GM13976 (cell line): ENCODE measurements around the gene NASP.
A peak's percentile ranks its signal among the peaks of the same experiment; 100 is the strongest.
"Not testable (repeated sequence)": the region's sequence is repeated elsewhere in the genome, so short reads cannot be mapped to it uniquely, and the experiment has no call there.

Experiments
- DNase-seq: peaks from one replicate; pipeline ENCODE4 v3.0.0; 2012; ENCODE audit warnings: low spot score
- CTCF ChIP-seq: IDR thresholded peaks from 2 replicates; pipeline ENCODE4 v1.5.1; 2012; ENCODE audit warnings: borderline replicate concordance, mild to moderate bottlenecking; ENCODE audit not compliant: insufficient read depth; ENCODE audit errors: extremely low read depth, missing control alignments, control extremely low read depth
- in situ Hi-C: fragments of 300-500 bp; cut with MboI; formaldehyde crosslinking; loops from one replicate; pipeline ENCODE4 v1.12.0; 2022; ENCODE audit warnings: low sequenced_read_pairs, mixed read lengths, inconsistent platforms; ENCODE audit not compliant: unreplicated experiment

The NASP gene

GRCh38 chr1:45584351-45585109 lies 689 bp downstream of the NASP start:
- peak; percentile 92 for DNase-seq
- TF ChIP-seq CTCF: no peak
- in situ Hi-C loops: loop anchor here (10.0 kb wide), 1 partner anchor 220 kb away; no protein-coding TSS in a partner anchor

- no peak for TF ChIP-seq CTCF
- in situ Hi-C loops: loop anchor here (10.0 kb wide), 1 partner anchor 220 kb away; no protein-coding TSS in a partner anchor
- no peak for DNase-seq
These were observed 1.2 kb downstream of the NASP start for GRCh38 chr1:45585110-45585426.

- in situ Hi-C loops: loop anchor here (10.0 kb wide), 1 partner anchor 221 kb away; no protein-coding TSS in a partner anchor
- TF ChIP-seq CTCF: no peak
- DNase-seq: no peak
These were observed 1.7 kb downstream of the NASP start for GRCh38 chr1:45585496-45586075.

GRCh38 chr1:45586769-45587168 lies 2.9 kb downstream of the NASP start:
- in situ Hi-C loops: loop anchor here (10.0 kb wide), 1 partner anchor 222 kb away; no protein-coding TSS in a partner anchor
- TF ChIP-seq CTCF: no peak
- DNase-seq: no peak

GRCh38 chr1:45589861-45590260 lies 6.0 kb downstream of the NASP start:
- DNase-seq: no peak
- in situ Hi-C loops: loop anchor here (10.0 kb wide), 1 partner anchor 225 kb away; no protein-coding TSS in a partner anchor
- TF ChIP-seq CTCF: no peak

- no peak for TF ChIP-seq CTCF
- in situ Hi-C loops: no loop called here
These were observed 10.6 kb downstream of the NASP start for GRCh38 chr1:45594412-45594811.

GRCh38 chr1:45596765-45597164 lies 12.9 kb downstream of the NASP start:
- DNase-seq, in situ Hi-C loops: not testable (repeated sequence)

More at GRCh38 chr1:45594412-45594811, 10.6 kb downstream of the NASP start:
- no peak for DNase-seq
